AG04449 (cell line): ENCODE results near the gene SPACA1.

ENCODE experiments used
- CTCF ChIA-PET: fragments of 350-600 bp; formaldehyde crosslinking; extraction: SDS; loops from one replicate; lab custom pipeline; 2021; ENCODE audit warnings: antibody characterized with exemption; lab: Yijun Ruan, JAX
- POLR2A ChIA-PET: fragments of 400-600, 350-600 bp; formaldehyde crosslinking; extraction: SDS; loops from one replicate; lab custom pipeline; 2020; ENCODE audit warnings: antibody characterized with exemption, inconsistent platforms; lab: Yijun Ruan, JAX
- DNase-seq: peaks from one replicate; pipeline ENCODE4 v3.0.0-alpha.2; 2010; ENCODE audit warnings: low read depth, low spot score
- H3K4me3 ChIP-seq: 2 replicates; pipeline ENCODE4 v1.5.1; 2011; ENCODE audit warnings: low read depth, mild to moderate bottlenecking, control low read depth, low read length
- CTCF ChIP-seq: IDR thresholded peaks from one replicate; pipeline ENCODE4 v1.5.1; 2011; ENCODE audit warnings: mild to moderate bottlenecking, moderate library complexity, low read length, control low read depth, inconsistent platforms; ENCODE audit not compliant: insufficient read depth; ENCODE audit errors: missing control alignments

Gene SPACA1

GRCh38 chr6:88111991-88112390 is 64.3 kb downstream of the SPACA1 start:
- ChIA-PET POLR2A (no interaction called here), CTCF (no interaction called here)
- TF ChIP-seq CTCF, result no peak
- DNase-seq, result no peak
- H3K4me3 ChIP-seq, result no peak overlapping the region

- ChIA-PET POLR2A (no interaction called here), CTCF (no interaction called here)
- TF ChIP-seq CTCF, result no peak
- no peak overlapping the region for H3K4me3 ChIP-seq
- no peak for DNase-seq
Observed at GRCh38 chr6:88114838-88115237, 67.2 kb downstream of the SPACA1 start.

- POLR2A ChIA-PET, result no interaction called here
- TF ChIP-seq CTCF, result no peak
- DNase-seq, result no peak
- no peak overlapping the region for H3K4me3 ChIP-seq
- CTCF ChIA-PET, result no interaction called here
Observed at GRCh38 chr6:88115307-88115706, 67.7 kb downstream of the SPACA1 start.

GRCh38 chr6:88116276-88116675 is 68.6 kb downstream of the SPACA1 start:
- no peak for TF ChIP-seq CTCF
- CTCF ChIA-PET, result no interaction called here
- no peak for DNase-seq
- no peak overlapping the region for H3K4me3 ChIP-seq
- POLR2A ChIA-PET, result no interaction called here
